ENCODE measurements around the gene JMJD8.

JMJD8 gene

GRCh38 chr16:674968-675883 is 8.9 kb downstream of the JMJD8 start, which contains the start of gene RHBDL1:
TSS of gene RHBDL1 (plus strand) at chr16:675671. CDS start at chr16:675791, 120 bp downstream.
- no peak for DNase-seq

- DNase-seq, result no peak
Observed at GRCh38 chr16:674214-674881, 9.8 kb downstream of the JMJD8 start.

GRCh38 chr16:673399-673991 is 10.6 kb downstream of the JMJD8 start:
- no peak for DNase-seq

- no peak for DNase-seq
Observed at GRCh38 chr16:672851-673250, 11.3 kb downstream of the JMJD8 start.

GRCh38 chr16:672371-672770 is 11.8 kb downstream of the JMJD8 start:
- DNase-seq, result no peak

GRCh38 chr16:671353-672131 is 12.6 kb downstream of the JMJD8 start:
- no peak for DNase-seq

- DNase-seq, result no peak
Observed at GRCh38 chr16:670485-671352, 13.4 kb downstream of the JMJD8 start.

- no peak for DNase-seq
Observed at GRCh38 chr16:669666-670065, 14.5 kb downstream of the JMJD8 start.

GRCh38 chr16:668519-669171 is 15.5 kb downstream of the JMJD8 start:
- DNase-seq, result no peak

GRCh38 chr16:667780-668518 is 16.2 kb downstream of the JMJD8 start, which contains the start of gene RHOT2:
TSS of gene RHOT2 (plus strand) at chr16:668132. CDS start at chr16:668200, 68 bp downstream.
- peak; percentile 43 for DNase-seq

- DNase-seq, result no peak
Observed at GRCh38 chr16:667113-667779, 16.9 kb downstream of the JMJD8 start.

GRCh38 chr16:666572-666971 is 17.6 kb downstream of the JMJD8 start:
- DNase-seq, result no peak

- no peak for DNase-seq
Observed at GRCh38 chr16:662597-662996, 21.5 kb downstream of the JMJD8 start.

- no peak for DNase-seq
Observed at GRCh38 chr16:662095-662494, 22.0 kb downstream of the JMJD8 start.

GRCh38 chr16:661184-661821 is 22.8 kb downstream of the JMJD8 start:
- no peak for DNase-seq

GRCh38 chr16:660459-661183 is 23.5 kb downstream of the JMJD8 start:
- DNase-seq, result no peak

GRCh38 chr16:660132-660458 is 24.0 kb downstream of the JMJD8 start:
- no peak for DNase-seq

- no peak for DNase-seq
Observed at GRCh38 chr16:659618-660017, 24.5 kb downstream of the JMJD8 start.
